ENCODE data around the gene ARHGAP24. TPM values are rescaled to one million over a fixed set of nuclear protein-coding genes. Genes with fewer than 3 reads are reported as not detected.
A peak's percentile ranks its signal among the peaks of the same experiment; 100 is the strongest.

ARHGAP24 gene
- total and polyA plus RNA-seq, 4 donors: 16.1 to 40.5 (median 24.4) TPM

GRCh38 chr4:85478576-85478975 is 3.6 kb downstream of the ARHGAP24 start:
- peaks cover 2% of the 10 kb centered on the region for H3K27me3 ChIP-seq (ENCODE audit: control insufficient read depth, insufficient read depth, low read length)
- no peak overlapping the region for H3K27ac ChIP-seq (ENCODE audit: low read depth, low read length)
- H3K4me3 ChIP-seq (ENCODE audit: low read depth, low read length): no peak overlapping the region
- no CpG with 5 or more reads among the region's 2 CpGs for WGBS (ENCODE audit: insufficient coverage)
- no peaks in the 10 kb centered on the region for H3K9me3 ChIP-seq (ENCODE audit: control insufficient read depth, insufficient read depth, low read length)
- H3K36me3 ChIP-seq (ENCODE audit: control insufficient read depth, insufficient read depth, low read length): no peaks in the 10 kb centered on the region
- DNase-seq (ENCODE audit: low read depth in 4 of 6, low spot score in 6 of 6): no peak
- H3K4me1 ChIP-seq (ENCODE audit: control insufficient read depth, insufficient read depth, low read length): peaks cover 8% of the 10 kb centered on the region

GRCh38 chr4:85482010-85482738 is 7.2 kb downstream of the ARHGAP24 start:
- WGBS (ENCODE audit: insufficient coverage): 62% methylated on average over 2 of the region's 5 CpGs
- H3K4me3 ChIP-seq (ENCODE audit: low read depth, low read length): no peak overlapping the region
- no peaks in the 10 kb centered on the region for H3K36me3 ChIP-seq (ENCODE audit: control insufficient read depth, insufficient read depth, low read length)
- H3K27ac ChIP-seq (ENCODE audit: low read depth, low read length): no peak overlapping the region
- H3K4me1 ChIP-seq (ENCODE audit: control insufficient read depth, insufficient read depth, low read length): no peaks in the 10 kb centered on the region
- no peak for DNase-seq (ENCODE audit: low read depth in 4 of 6, low spot score in 6 of 6)
- peaks cover 2% of the 10 kb centered on the region for H3K27me3 ChIP-seq (ENCODE audit: control insufficient read depth, insufficient read depth, low read length)
- H3K9me3 ChIP-seq (ENCODE audit: control insufficient read depth, insufficient read depth, low read length): no peaks in the 10 kb centered on the region

- H3K4me1 ChIP-seq (ENCODE audit: control insufficient read depth, insufficient read depth, low read length): no peaks in the 10 kb centered on the region
- no CpG with 5 or more reads among the region's 3 CpGs for WGBS (ENCODE audit: insufficient coverage)
- DNase-seq (ENCODE audit: low read depth in 4 of 6, low spot score in 6 of 6): peak in 1 of 6 donors; percentile 42
- H3K36me3 ChIP-seq (ENCODE audit: control insufficient read depth, insufficient read depth, low read length): no peaks in the 10 kb centered on the region
- no peaks in the 10 kb centered on the region for H3K27me3 ChIP-seq (ENCODE audit: control insufficient read depth, insufficient read depth, low read length)
- no peaks in the 10 kb centered on the region for H3K9me3 ChIP-seq (ENCODE audit: control insufficient read depth, insufficient read depth, low read length)
- H3K27ac ChIP-seq (ENCODE audit: low read depth, low read length): no peak overlapping the region
- no peak overlapping the region for H3K4me3 ChIP-seq (ENCODE audit: low read depth, low read length)
These were observed 11.6 kb downstream of the ARHGAP24 start for GRCh38 chr4:85486425-85487086.

GRCh38 chr4:85488416-85488815 is 13.5 kb downstream of the ARHGAP24 start:
- no peaks in the 10 kb centered on the region for H3K4me1 ChIP-seq (ENCODE audit: control insufficient read depth, insufficient read depth, low read length)
- H3K27me3 ChIP-seq (ENCODE audit: control insufficient read depth, insufficient read depth, low read length): no peaks in the 10 kb centered on the region
- no peak for DNase-seq (ENCODE audit: low read depth in 4 of 6, low spot score in 6 of 6)
- H3K4me3 ChIP-seq (ENCODE audit: low read depth, low read length): no peak overlapping the region
- WGBS (ENCODE audit: insufficient coverage): 67% methylated on average over 1 of the region's 1 CpG
- no peaks in the 10 kb centered on the region for H3K9me3 ChIP-seq (ENCODE audit: control insufficient read depth, insufficient read depth, low read length)
- no peak overlapping the region for H3K27ac ChIP-seq (ENCODE audit: low read depth, low read length)
- no peaks in the 10 kb centered on the region for H3K36me3 ChIP-seq (ENCODE audit: control insufficient read depth, insufficient read depth, low read length)

- H3K27ac ChIP-seq (ENCODE audit: low read depth, low read length): no peak overlapping the region
- WGBS (ENCODE audit: insufficient coverage): no CpG with 5 or more reads among the region's 3 CpGs
- no peaks in the 10 kb centered on the region for H3K27me3 ChIP-seq (ENCODE audit: control insufficient read depth, insufficient read depth, low read length)
- no peaks in the 10 kb centered on the region for H3K4me1 ChIP-seq (ENCODE audit: control insufficient read depth, insufficient read depth, low read length)
- H3K36me3 ChIP-seq (ENCODE audit: control insufficient read depth, insufficient read depth, low read length): no peaks in the 10 kb centered on the region
- DNase-seq (ENCODE audit: low read depth in 4 of 6, low spot score in 6 of 6): peak in 2 of 6 donors; percentile 12 to 20
- H3K9me3 ChIP-seq (ENCODE audit: control insufficient read depth, insufficient read depth, low read length): no peaks in the 10 kb centered on the region
- no peak overlapping the region for H3K4me3 ChIP-seq (ENCODE audit: low read depth, low read length)
These were observed 14.5 kb downstream of the ARHGAP24 start for GRCh38 chr4:85489273-85489981.

GRCh38 chr4:85491527-85491926 is 16.6 kb downstream of the ARHGAP24 start:
- Histone ChIP-seq H3K36me3 (ENCODE audit: control insufficient read depth, insufficient read depth, low read length) (no peaks in the 10 kb centered on the region), H3K4me1 (ENCODE audit: control insufficient read depth, insufficient read depth, low read length) (no peaks in the 10 kb centered on the region), H3K27ac (ENCODE audit: low read depth, low read length) (no peak overlapping the region), H3K9me3 (ENCODE audit: control insufficient read depth, insufficient read depth, low read length) (no peaks in the 10 kb centered on the region), H3K4me3 (ENCODE audit: low read depth, low read length) (no peak overlapping the region), H3K27me3 (ENCODE audit: control insufficient read depth, insufficient read depth, low read length) (no peaks in the 10 kb centered on the region)
- peak in 1 of 6 donors; percentile 39 for DNase-seq (ENCODE audit: low read depth in 4 of 6, low spot score in 6 of 6)

GRCh38 chr4:85492336-85492735 is 17.4 kb downstream of the ARHGAP24 start:
- H3K36me3 ChIP-seq (ENCODE audit: control insufficient read depth, insufficient read depth, low read length): no peaks in the 10 kb centered on the region
- DNase-seq (ENCODE audit: low read depth in 4 of 6, low spot score in 6 of 6): peak in 2 of 6 donors; percentile 13
- H3K27me3 ChIP-seq (ENCODE audit: control insufficient read depth, insufficient read depth, low read length): no peaks in the 10 kb centered on the region

GRCh38 chr4:85495621-85496020 is 20.7 kb downstream of the ARHGAP24 start:
- Histone ChIP-seq H3K27me3 (ENCODE audit: control insufficient read depth, insufficient read depth, low read length) (no peaks in the 10 kb centered on the region), H3K36me3 (ENCODE audit: control insufficient read depth, insufficient read depth, low read length) (no peaks in the 10 kb centered on the region), H3K4me1 (ENCODE audit: control insufficient read depth, insufficient read depth, low read length) (no peaks in the 10 kb centered on the region), H3K9me3 (ENCODE audit: control insufficient read depth, insufficient read depth, low read length) (no peaks in the 10 kb centered on the region), H3K4me3 (ENCODE audit: low read depth, low read length) (no peak overlapping the region), H3K27ac (ENCODE audit: low read depth, low read length) (no peak overlapping the region)
- no CpG with 5 or more reads among the region's 3 CpGs for WGBS (ENCODE audit: insufficient coverage)
- no peak for DNase-seq (ENCODE audit: low read depth in 4 of 6, low spot score in 6 of 6)

More at GRCh38 chr4:85492336-85492735, 17.4 kb downstream of the ARHGAP24 start:
- H3K4me3 ChIP-seq (ENCODE audit: low read depth, low read length): no peak overlapping the region
- H3K9me3 ChIP-seq (ENCODE audit: control insufficient read depth, insufficient read depth, low read length): no peaks in the 10 kb centered on the region
- H3K27ac ChIP-seq (ENCODE audit: low read depth, low read length): no peak overlapping the region
- H3K4me1 ChIP-seq (ENCODE audit: control insufficient read depth, insufficient read depth, low read length): no peaks in the 10 kb centered on the region
- no CpG with 5 or more reads among the region's 1 CpG for WGBS (ENCODE audit: insufficient coverage)

GRCh38 chr4:85496126-85496849 is 21.3 kb downstream of the ARHGAP24 start:
- Histone ChIP-seq H3K27me3 (ENCODE audit: control insufficient read depth, insufficient read depth, low read length) (no peaks in the 10 kb centered on the region), H3K36me3 (ENCODE audit: control insufficient read depth, insufficient read depth, low read length) (no peaks in the 10 kb centered on the region), H3K4me1 (ENCODE audit: control insufficient read depth, insufficient read depth, low read length) (no peaks in the 10 kb centered on the region), H3K9me3 (ENCODE audit: control insufficient read depth, insufficient read depth, low read length) (no peaks in the 10 kb centered on the region), H3K4me3 (ENCODE audit: low read depth, low read length) (no peak overlapping the region), H3K27ac (ENCODE audit: low read depth, low read length) (no peak overlapping the region)
- WGBS (ENCODE audit: insufficient coverage): no CpG with 5 or more reads among the region's 8 CpGs
- no peak for DNase-seq (ENCODE audit: low read depth in 4 of 6, low spot score in 6 of 6)
